Mesendoderm (in vitro differentiated cells): ENCODE measurements around the gene ZNF786.

ENCODE experiments used
- DNase-seq: peaks from one replicate; pipeline ENCODE4 v3.0.0; 2013
- H2AK5ac ChIP-seq: 2 replicates; pipeline ENCODE4 v1.6.1; 2013; ENCODE audit warnings: low read length, inconsistent platforms
- H2BK120ac ChIP-seq: 2 replicates; pipeline ENCODE4 v1.6.1; 2013; ENCODE audit warnings: low read depth, mild to moderate bottlenecking, low read length, moderate library complexity, mixed read lengths
- H2BK15ac ChIP-seq: replicated peaks from 2 replicates; pipeline ENCODE4 v1.6.1; 2013; ENCODE audit warnings: low read depth, mild to moderate bottlenecking, moderate library complexity
- H2BK5ac ChIP-seq: 2 replicates; pipeline ENCODE4 v1.6.1; 2013; ENCODE audit warnings: low read length, inconsistent platforms
- H3K18ac ChIP-seq: 2 replicates; pipeline ENCODE4 v1.6.1; 2013; ENCODE audit warnings: mild to moderate bottlenecking, low read length, mixed read lengths
- H3K23ac ChIP-seq: one replicate; pipeline ENCODE4 v1.6.1; 2013; ENCODE audit warnings: low read length
- H3K27ac ChIP-seq: 2 replicates; pipeline ENCODE4 v1.5.1; 2013; ENCODE audit warnings: low read depth, mild to moderate bottlenecking, inconsistent platforms, low read length, moderate library complexity
- H3K27me3 ChIP-seq: 2 replicates; pipeline ENCODE4 v1.6.1; 2013; ENCODE audit warnings: low read length, control low read depth, mild to moderate bottlenecking, inconsistent platforms; ENCODE audit not compliant: insufficient read depth, poor library complexity
- H3K36me3 ChIP-seq: 2 replicates; pipeline ENCODE4 v1.6.1; 2013; ENCODE audit warnings: low read length, inconsistent platforms; ENCODE audit not compliant: control insufficient read depth, insufficient read depth
- H3K4ac ChIP-seq: one replicate; pipeline ENCODE4 v1.6.1; 2013; ENCODE audit warnings: low read depth, mild to moderate bottlenecking, low read length, moderate library complexity
- H3K4me1 ChIP-seq: 2 replicates; pipeline ENCODE4 v1.6.1; 2013; ENCODE audit warnings: low read depth, low read length, inconsistent platforms; ENCODE audit not compliant: control insufficient read depth
- H3K4me2 ChIP-seq: 2 replicates; pipeline ENCODE4 v1.6.1; 2013; ENCODE audit warnings: low read length
- H3K4me3 ChIP-seq: 2 replicates; pipeline ENCODE4 v1.5.1; 2013; ENCODE audit warnings: mild to moderate bottlenecking, low read length
- H3K56ac ChIP-seq: one replicate; pipeline ENCODE4 v1.6.1; 2013; ENCODE audit warnings: low read length
- H3K79me1 ChIP-seq: 2 replicates; pipeline ENCODE4 v1.6.1; 2013; ENCODE audit warnings: low read length, inconsistent platforms
- H3K79me2 ChIP-seq: 2 replicates; pipeline ENCODE4 v1.6.1; 2013; ENCODE audit warnings: mild to moderate bottlenecking, low read length; ENCODE audit not compliant: control insufficient read depth, insufficient read depth
- H3K9ac ChIP-seq: 2 replicates; pipeline ENCODE4 v1.6.1; 2013; ENCODE audit warnings: low read length, inconsistent platforms
- H4K5ac ChIP-seq: one replicate; pipeline ENCODE4 v1.6.1; 2013; ENCODE audit warnings: low read length
- H4K8ac ChIP-seq: one replicate; pipeline ENCODE4 v1.6.1; 2013; ENCODE audit warnings: low read depth, mild to moderate bottlenecking, control low read depth, low read length, moderate library complexity
- WGBS: extraction: QIAGEN DNeasy Blood & Tissue Kit; methylation state at CpG from one replicate; pipeline ENCODE4 v1.1.7; 2013; ENCODE audit warnings: low lambda C conversion rate, missing lambda C conversion rate; ENCODE audit not compliant: insufficient coverage; ENCODE audit errors: extremely low coverage; 5-methylcytosine and 5-hydroxymethylcytosine counted together

ZNF786 gene

GRCh38 chr7:149103424-149103823 lies 12.9 kb upstream of the ZNF786 start:
- H4K5ac ChIP-seq: no peak overlapping the region
- no peak overlapping the region for H3K4me3 ChIP-seq
- H3K27me3 ChIP-seq: no peaks in the 10 kb centered on the region
- H3K4me1 ChIP-seq: no peaks in the 10 kb centered on the region
- no peaks in the 10 kb centered on the region for H3K79me2 ChIP-seq
- no peak overlapping the region for H3K23ac ChIP-seq
- H3K4ac ChIP-seq: no peak overlapping the region
- no peak overlapping the region for H3K9ac ChIP-seq
- H2AK5ac ChIP-seq: no peak overlapping the region
- H3K27ac ChIP-seq: no peak overlapping the region
- DNase-seq: peak; percentile 26
- no peak overlapping the region for H3K18ac ChIP-seq
- H3K56ac ChIP-seq: no peak overlapping the region
- H4K8ac ChIP-seq: no peak overlapping the region
- H2BK5ac ChIP-seq: no peak overlapping the region
- no peaks in the 10 kb centered on the region for H3K36me3 ChIP-seq
- no peaks in the 10 kb centered on the region for H3K79me1 ChIP-seq
- no CpG with 5 or more reads among the region's 9 CpGs for WGBS
- H2BK120ac ChIP-seq: no peak overlapping the region
- no peak overlapping the region for H2BK15ac ChIP-seq
- no peak overlapping the region for H3K4me2 ChIP-seq

GRCh38 chr7:149102666-149103065 lies 12.1 kb upstream of the ZNF786 start:
- H3K79me2 ChIP-seq: no peaks in the 10 kb centered on the region
- H3K18ac ChIP-seq: no peak overlapping the region
- no peak overlapping the region for H3K27ac ChIP-seq
- no peaks in the 10 kb centered on the region for H3K4me1 ChIP-seq
- no peak overlapping the region for H2BK120ac ChIP-seq
- no peak overlapping the region for H3K56ac ChIP-seq
- H3K27me3 ChIP-seq: no peaks in the 10 kb centered on the region
- no peak overlapping the region for H3K4me3 ChIP-seq
- H3K79me1 ChIP-seq: no peaks in the 10 kb centered on the region
- no peak overlapping the region for H3K4ac ChIP-seq
- H2AK5ac ChIP-seq: no peak overlapping the region
- no peak overlapping the region for H2BK5ac ChIP-seq
- H4K8ac ChIP-seq: no peak overlapping the region
- no peaks in the 10 kb centered on the region for H3K36me3 ChIP-seq
- H3K23ac ChIP-seq: no peak overlapping the region
- H3K9ac ChIP-seq: no peak overlapping the region
- H2BK15ac ChIP-seq: no peak overlapping the region
- no peak overlapping the region for H3K4me2 ChIP-seq
- DNase-seq: no peak
- WGBS: no CpG with 5 or more reads among the region's 1 CpG
- no peak overlapping the region for H4K5ac ChIP-seq

- H3K4ac ChIP-seq: no peak overlapping the region
- no peak overlapping the region for H4K5ac ChIP-seq
- no peak overlapping the region for H2BK120ac ChIP-seq
- no peak overlapping the region for H3K4me2 ChIP-seq
- H3K27me3 ChIP-seq: no peaks in the 10 kb centered on the region
- no peak overlapping the region for H2BK5ac ChIP-seq
- no peaks in the 10 kb centered on the region for H3K79me2 ChIP-seq
- H2BK15ac ChIP-seq: no peak overlapping the region
- H3K18ac ChIP-seq: no peak overlapping the region
- H4K8ac ChIP-seq: no peak overlapping the region
- H3K4me3 ChIP-seq: no peak overlapping the region
- H3K79me1 ChIP-seq: no peaks in the 10 kb centered on the region
- DNase-seq: no peak
- no peak overlapping the region for H3K9ac ChIP-seq
- no peak overlapping the region for H2AK5ac ChIP-seq
- H3K4me1 ChIP-seq: peaks cover 2% of the 10 kb centered on the region
- H3K36me3 ChIP-seq: no peaks in the 10 kb centered on the region
- H3K27ac ChIP-seq: no peak overlapping the region
- H3K56ac ChIP-seq: no peak overlapping the region
- H3K23ac ChIP-seq: no peak overlapping the region
- no CpG with 5 or more reads among the region's 2 CpGs for WGBS
Measured at GRCh38 chr7:149100821-149101220, 10.3 kb upstream of the ZNF786 start.

GRCh38 chr7:149099058-149099457 lies 8.5 kb upstream of the ZNF786 start:
- H3K36me3 ChIP-seq: no peaks in the 10 kb centered on the region
- H3K23ac ChIP-seq: no peak overlapping the region
- no peak overlapping the region for H4K8ac ChIP-seq
- H2BK120ac ChIP-seq: no peak overlapping the region
- no peak overlapping the region for H3K9ac ChIP-seq
- H3K4me1 ChIP-seq: peaks cover 2% of the 10 kb centered on the region
- H3K4me3 ChIP-seq: no peak overlapping the region
- H2AK5ac ChIP-seq: no peak overlapping the region
- H3K27me3 ChIP-seq: no peaks in the 10 kb centered on the region
- H3K56ac ChIP-seq: no peak overlapping the region
- no peak overlapping the region for H3K18ac ChIP-seq
- H3K4ac ChIP-seq: no peak overlapping the region
- WGBS: no CpG with 5 or more reads among the region's 6 CpGs
- H2BK15ac ChIP-seq: no peak overlapping the region
- DNase-seq: no peak
- H3K79me2 ChIP-seq: no peaks in the 10 kb centered on the region
- H3K79me1 ChIP-seq: no peaks in the 10 kb centered on the region
- no peak overlapping the region for H3K4me2 ChIP-seq
- H3K27ac ChIP-seq: no peak overlapping the region
- H4K5ac ChIP-seq: no peak overlapping the region
- no peak overlapping the region for H2BK5ac ChIP-seq

GRCh38 chr7:149097088-149097487 lies 6.6 kb upstream of the ZNF786 start:
- H3K56ac ChIP-seq: no peak overlapping the region
- H3K4me1 ChIP-seq: peaks cover 2% of the 10 kb centered on the region
- no peak overlapping the region for H3K4me3 ChIP-seq
- no peak overlapping the region for H2BK5ac ChIP-seq
- no peak overlapping the region for H2AK5ac ChIP-seq
- H3K4me2 ChIP-seq: no peak overlapping the region
- H4K8ac ChIP-seq: no peak overlapping the region
- H2BK120ac ChIP-seq: no peak overlapping the region
- H3K9ac ChIP-seq: no peak overlapping the region
- no peaks in the 10 kb centered on the region for H3K79me1 ChIP-seq
- WGBS: no CpG with 5 or more reads among the region's 4 CpGs
- H3K27me3 ChIP-seq: no peaks in the 10 kb centered on the region
- H3K23ac ChIP-seq: no peak overlapping the region
- H3K18ac ChIP-seq: no peak overlapping the region
- H4K5ac ChIP-seq: no peak overlapping the region
- H3K79me2 ChIP-seq: no peaks in the 10 kb centered on the region
- no peak overlapping the region for H3K4ac ChIP-seq
- no peaks in the 10 kb centered on the region for H3K36me3 ChIP-seq
- peak; percentile 80 for DNase-seq
- H3K27ac ChIP-seq: no peak overlapping the region
- H2BK15ac ChIP-seq: no peak overlapping the region

GRCh38 chr7:149093228-149093627 lies 2.7 kb upstream of the ZNF786 start:
- DNase-seq: no peak
- Histone ChIP-seq H3K18ac (no peak overlapping the region), H3K27me3 (no peaks in the 10 kb centered on the region), H2BK15ac (no peak overlapping the region), H3K4me2 (no peak overlapping the region), H3K56ac (no peak overlapping the region), H3K23ac (no peak overlapping the region), H2BK120ac (no peak overlapping the region), H4K5ac (no peak overlapping the region), H3K4me1 (peaks cover 4% of the 10 kb centered on the region), H3K4ac (no peak overlapping the region), H3K4me3 (no peak overlapping the region), H4K8ac (no peak overlapping the region), H2AK5ac (no peak overlapping the region), H3K36me3 (no peaks in the 10 kb centered on the region), H3K27ac (no peak overlapping the region), H3K9ac (no peak overlapping the region), H3K79me1 (no peaks in the 10 kb centered on the region), H3K79me2 (peaks cover 2% of the 10 kb centered on the region), H2BK5ac (no peak overlapping the region)
- no CpG with 5 or more reads among the region's 4 CpGs for WGBS
